HL-60/S4 treated with retinoic acid at 250 ng/mL for 4 days and 3 days (cell line): Measurements from ENCODE around the gene SGK1.
"Not testable (repeated sequence)": the region's sequence is repeated elsewhere in the genome, so short reads cannot be mapped to it uniquely, and the experiment has no call there.

Experiments used
- in situ Hi-C: fragments of 300-500 bp; cut with MboI; formaldehyde crosslinking; loops from 2 replicates; pipeline ENCODE4 v1.7.0; 2022; ENCODE audit warnings: low sequenced_read_pairs

SGK1 gene

GRCh38 chr6:134307870-134308269 is 10.0 kb downstream of the SGK1 start:
- in situ Hi-C loops = no loop called here

GRCh38 chr6:134307075-134307474 is 10.8 kb downstream of the SGK1 start:
- in situ Hi-C loops = no loop called here

GRCh38 chr6:134304381-134304780 is 13.5 kb downstream of the SGK1 start:
- in situ Hi-C loops = not testable (repeated sequence)

- in situ Hi-C loops = no loop called here
Observed at GRCh38 chr6:134303891-134304290, 14.0 kb downstream of the SGK1 start.

GRCh38 chr6:134299236-134299635 is 18.7 kb downstream of the SGK1 start:
- in situ Hi-C loops = no loop called here

GRCh38 chr6:134296762-134297161 is 21.1 kb downstream of the SGK1 start:
- in situ Hi-C loops = no loop called here

- in situ Hi-C loops = no loop called here
Observed at GRCh38 chr6:134295953-134296553, 21.9 kb downstream of the SGK1 start.

GRCh38 chr6:134293659-134294161 is 24.2 kb downstream of the SGK1 start:
- in situ Hi-C loops = no loop called here

- in situ Hi-C loops = no loop called here
Observed at GRCh38 chr6:134291156-134291555, 26.8 kb downstream of the SGK1 start.

GRCh38 chr6:134289204-134289575 is 28.7 kb downstream of the SGK1 start:
- in situ Hi-C loops = no loop called here

- in situ Hi-C loops = no loop called here
Observed at GRCh38 chr6:134288538-134289203, 29.2 kb downstream of the SGK1 start.

GRCh38 chr6:134287859-134288537 is 29.9 kb downstream of the SGK1 start:
- in situ Hi-C loops = no loop called here

GRCh38 chr6:134282816-134283215 is 35.1 kb downstream of the SGK1 start:
- in situ Hi-C loops = no loop called here

- in situ Hi-C loops = no loop called here
Observed at GRCh38 chr6:134281388-134281787, 36.5 kb downstream of the SGK1 start.

- in situ Hi-C loops = no loop called here
Observed at GRCh38 chr6:134278000-134278399, 39.9 kb downstream of the SGK1 start.

- in situ Hi-C loops = not testable (repeated sequence)
Observed at GRCh38 chr6:134276891-134277377, 41.0 kb downstream of the SGK1 start.

GRCh38 chr6:134272374-134272773 is 45.5 kb downstream of the SGK1 start:
- in situ Hi-C loops = no loop called here

- in situ Hi-C loops = no loop called here
Observed at GRCh38 chr6:134267917-134268361, 50.0 kb downstream of the SGK1 start.

GRCh38 chr6:134266776-134267175 is 51.1 kb downstream of the SGK1 start:
- in situ Hi-C loops = no loop called here

GRCh38 chr6:134261766-134262165 is 56.1 kb downstream of the SGK1 start:
- in situ Hi-C loops = no loop called here

- in situ Hi-C loops = no loop called here
Observed at GRCh38 chr6:134258849-134259306, 59.0 kb downstream of the SGK1 start.

GRCh38 chr6:134257516-134257915 is 60.4 kb downstream of the SGK1 start:
- in situ Hi-C loops = no loop called here
